ENCODE data around the gene SURF6.

DNA sequence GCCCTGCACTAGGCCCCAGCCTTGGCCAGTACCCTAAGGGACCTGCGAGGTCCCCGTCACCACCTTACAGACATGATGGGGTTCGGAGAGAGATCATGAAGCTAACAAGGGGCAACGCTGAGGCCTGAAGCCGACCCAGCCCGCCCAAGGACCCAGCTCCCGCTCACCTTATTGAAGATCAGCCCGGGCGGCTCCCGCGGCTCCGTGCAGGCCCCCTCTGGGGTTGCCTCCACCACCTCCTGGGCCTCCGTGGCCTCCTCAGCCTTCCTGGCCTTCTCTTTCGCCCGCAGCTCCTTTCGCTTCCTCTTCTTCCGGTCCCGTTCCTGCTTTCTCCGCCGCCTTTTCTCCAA lies 3.6 kb downstream of the SURF6 start:
- TF ChIP-seq, protein P1, sequence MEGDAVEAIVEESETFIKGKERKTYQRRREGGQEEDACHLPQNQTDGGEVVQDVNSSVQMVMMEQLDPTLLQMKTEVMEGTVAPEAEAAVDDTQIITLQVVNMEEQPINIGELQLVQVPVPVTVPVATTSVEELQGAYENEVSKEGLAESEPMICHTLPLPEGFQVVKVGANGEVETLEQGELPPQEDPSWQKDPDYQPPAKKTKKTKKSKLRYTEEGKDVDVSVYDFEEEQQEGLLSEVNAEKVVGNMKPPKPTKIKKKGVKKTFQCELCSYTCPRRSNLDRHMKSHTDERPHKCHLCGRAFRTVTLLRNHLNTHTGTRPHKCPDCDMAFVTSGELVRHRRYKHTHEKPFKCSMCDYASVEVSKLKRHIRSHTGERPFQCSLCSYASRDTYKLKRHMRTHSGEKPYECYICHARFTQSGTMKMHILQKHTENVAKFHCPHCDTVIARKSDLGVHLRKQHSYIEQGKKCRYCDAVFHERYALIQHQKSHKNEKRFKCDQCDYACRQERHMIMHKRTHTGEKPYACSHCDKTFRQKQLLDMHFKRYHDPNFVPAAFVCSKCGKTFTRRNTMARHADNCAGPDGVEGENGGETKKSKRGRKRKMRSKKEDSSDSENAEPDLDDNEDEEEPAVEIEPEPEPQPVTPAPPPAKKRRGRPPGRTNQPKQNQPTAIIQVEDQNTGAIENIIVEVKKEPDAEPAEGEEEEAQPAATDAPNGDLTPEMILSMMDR (IDR thresholded peaks at IDR 0.05; ENCODE audit: low read depth, low read length, poor library complexity, severe bottlenecking) = no peak
- TF ChIP-seq EZH2phosphoT487 (IDR thresholded peaks at IDR 0.05; ENCODE audit: borderline replicate concordance, low read length) = no peak
